Chondrocyte (in vitro differentiated cells): ENCODE results near the gene NRN1L. TPM values are rescaled to one million over a fixed set of nuclear protein-coding genes. Genes with fewer than 3 reads are reported as not detected.

Source experiments
- DNase-seq: peaks from one replicate; pipeline ENCODE4 v3.0.0; 2021; ENCODE audit warnings: mixed read lengths, low spot score
- H3K27ac Mint-ChIP-seq: one replicate; pipeline ENCODE4 v1.8.0; 2021; ENCODE audit warnings: mild to moderate bottlenecking, moderate library complexity, mixed read lengths; ENCODE audit not compliant: unreplicated experiment
- H3K27me3 Mint-ChIP-seq: 2 replicates; pipeline ENCODE4 v1.8.0; 2021; ENCODE audit warnings: low read depth, mixed read lengths
- H3K36me3 Mint-ChIP-seq: 2 replicates; pipeline ENCODE4 v1.8.0; 2021; ENCODE audit warnings: low read depth, mixed read lengths
- H3K4me1 Mint-ChIP-seq: 2 replicates; pipeline ENCODE4 v1.8.0; 2021; ENCODE audit warnings: low read depth, mild to moderate bottlenecking, mixed read lengths
- H3K4me3 Mint-ChIP-seq: one replicate; pipeline ENCODE4 v1.8.0; 2021; ENCODE audit warnings: mild to moderate bottlenecking, moderate library complexity, mixed read lengths; ENCODE audit not compliant: unreplicated experiment
- H3K9me3 Mint-ChIP-seq: 2 replicates; pipeline ENCODE4 v1.8.0; 2021; ENCODE audit warnings: low read depth, mixed read lengths
- total RNA-seq: library from RNA; stranded (reverse); gene quantifications from 3 replicates; pipeline ENCODE4 v1.2.1, GENCODE V29; 2021
- TF ChIP-seq, protein P1 (sequence below): fragments of 200-600 bp; sonication (generic); IDR thresholded peaks from 2 replicates; pipeline ENCODE4 v1.5.0; 2021; ENCODE audit warnings: antibody characterized with exemption, mild to moderate bottlenecking, moderate library complexity

NRN1L gene
- total RNA-seq, 1 donor from 2014 or later: 0.57 TPM

DNA sequence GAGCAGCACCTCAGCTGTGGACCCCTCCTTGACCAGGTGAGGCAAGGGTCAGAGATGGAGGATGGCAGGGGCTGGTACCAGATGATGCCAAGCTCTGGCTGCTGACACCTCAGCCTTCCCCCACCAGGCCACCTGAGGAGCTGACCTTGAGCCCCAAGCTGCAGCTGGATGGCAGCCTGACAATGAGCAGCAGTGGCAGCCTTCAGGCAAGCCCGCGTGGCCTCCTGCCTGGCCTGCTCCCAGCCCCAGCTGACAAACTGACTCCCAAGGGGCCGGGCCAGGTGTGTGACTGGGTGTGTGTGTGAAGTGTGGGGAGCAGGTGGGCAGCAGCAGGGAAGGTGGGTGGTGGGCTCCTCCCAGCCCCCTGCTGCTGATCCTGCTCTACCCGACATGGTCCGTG, 4.7 kb upstream of the NRN1L start:
- no peak overlapping the region for H3K27ac Mint-ChIP-seq
- H3K36me3 Mint-ChIP-seq: peaks cover 35% of the 10 kb centered on the region
- no peaks in the 10 kb centered on the region for H3K27me3 Mint-ChIP-seq
- no peak overlapping the region for H3K4me3 Mint-ChIP-seq
- TF ChIP-seq, protein P1, sequence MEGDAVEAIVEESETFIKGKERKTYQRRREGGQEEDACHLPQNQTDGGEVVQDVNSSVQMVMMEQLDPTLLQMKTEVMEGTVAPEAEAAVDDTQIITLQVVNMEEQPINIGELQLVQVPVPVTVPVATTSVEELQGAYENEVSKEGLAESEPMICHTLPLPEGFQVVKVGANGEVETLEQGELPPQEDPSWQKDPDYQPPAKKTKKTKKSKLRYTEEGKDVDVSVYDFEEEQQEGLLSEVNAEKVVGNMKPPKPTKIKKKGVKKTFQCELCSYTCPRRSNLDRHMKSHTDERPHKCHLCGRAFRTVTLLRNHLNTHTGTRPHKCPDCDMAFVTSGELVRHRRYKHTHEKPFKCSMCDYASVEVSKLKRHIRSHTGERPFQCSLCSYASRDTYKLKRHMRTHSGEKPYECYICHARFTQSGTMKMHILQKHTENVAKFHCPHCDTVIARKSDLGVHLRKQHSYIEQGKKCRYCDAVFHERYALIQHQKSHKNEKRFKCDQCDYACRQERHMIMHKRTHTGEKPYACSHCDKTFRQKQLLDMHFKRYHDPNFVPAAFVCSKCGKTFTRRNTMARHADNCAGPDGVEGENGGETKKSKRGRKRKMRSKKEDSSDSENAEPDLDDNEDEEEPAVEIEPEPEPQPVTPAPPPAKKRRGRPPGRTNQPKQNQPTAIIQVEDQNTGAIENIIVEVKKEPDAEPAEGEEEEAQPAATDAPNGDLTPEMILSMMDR: no peak
- H3K4me1 Mint-ChIP-seq: peaks cover 11% of the 10 kb centered on the region
- no peak for DNase-seq
- no peaks in the 10 kb centered on the region for H3K9me3 Mint-ChIP-seq

DNA sequence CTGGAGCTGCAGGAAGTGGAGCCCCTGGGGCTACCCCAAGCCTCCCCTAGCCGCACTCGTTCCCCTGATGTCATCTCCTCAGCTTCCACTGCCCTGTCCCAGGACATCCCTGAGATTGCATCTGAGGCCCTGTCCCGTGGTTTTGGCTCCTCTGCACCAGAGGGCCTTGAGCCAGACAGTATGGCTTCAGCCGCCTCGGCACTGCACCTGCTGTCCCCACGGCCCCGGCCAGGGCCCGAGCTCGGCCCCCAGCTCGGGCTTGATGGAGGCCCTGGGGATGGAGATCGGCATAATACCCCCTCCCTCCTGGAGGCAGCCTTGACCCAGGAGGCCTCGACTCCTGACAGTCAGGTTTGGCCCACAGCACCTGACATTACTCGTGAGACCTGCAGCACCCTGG, 4.1 kb upstream of the NRN1L start:
- H3K36me3 Mint-ChIP-seq: peaks cover 35% of the 10 kb centered on the region

GRCh38 chr16:67881621-67882161, 3.0 kb upstream of the NRN1L start:
- Mint-ChIP-seq H3K27ac (no peak overlapping the region), H3K9me3 (no peaks in the 10 kb centered on the region), H3K4me3 (no peak overlapping the region), H3K27me3 (no peaks in the 10 kb centered on the region), H3K36me3 (peaks cover 37% of the 10 kb centered on the region), H3K4me1 (peaks cover 4% of the 10 kb centered on the region)
- TF ChIP-seq, protein P1: no peak
- DNase-seq: no peak

More for the DNA sequence above, 4.1 kb upstream of the NRN1L start:
- Mint-ChIP-seq H3K27ac (no peak overlapping the region), H3K4me3 (no peak overlapping the region), H3K9me3 (no peaks in the 10 kb centered on the region), H3K27me3 (no peaks in the 10 kb centered on the region), H3K4me1 (peaks cover 5% of the 10 kb centered on the region)
- no peak for DNase-seq
- TF ChIP-seq, protein P1: no peak

DNA sequence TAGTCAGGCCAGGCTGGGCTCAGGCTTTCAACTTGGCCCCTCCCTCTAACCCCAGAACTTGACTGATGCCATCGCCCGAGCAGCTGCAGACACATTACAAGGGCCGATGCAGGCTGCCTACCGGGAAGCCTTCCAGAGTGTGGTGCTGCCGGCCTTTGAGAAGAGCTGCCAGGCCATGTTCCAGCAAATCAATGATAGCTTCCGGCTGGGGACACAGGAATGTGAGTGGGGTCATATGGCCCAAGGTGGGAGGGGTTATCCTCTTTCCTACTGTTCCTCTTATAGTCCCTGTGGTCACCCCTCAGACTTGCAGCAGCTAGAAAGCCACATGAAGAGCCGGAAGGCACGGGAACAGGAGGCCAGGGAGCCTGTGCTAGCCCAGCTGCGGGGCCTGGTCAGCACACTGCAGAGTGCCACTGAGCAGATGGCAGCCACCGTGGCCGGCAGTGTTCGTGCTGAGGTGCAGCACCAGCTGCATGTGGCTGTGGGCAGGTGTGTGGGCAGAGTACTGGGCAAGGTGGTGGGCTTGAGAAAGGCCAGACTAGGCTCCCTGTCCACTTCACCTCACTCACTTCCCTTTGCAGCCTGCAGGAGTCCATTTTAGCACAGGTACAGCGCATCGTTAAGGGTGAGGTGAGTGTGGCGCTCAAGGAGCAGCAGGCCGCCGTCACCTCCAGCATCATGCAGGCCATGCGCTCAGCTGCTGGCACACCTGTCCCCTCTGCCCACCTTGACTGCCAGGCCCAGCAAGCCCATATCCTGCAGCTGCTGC, 2.1 kb upstream of the NRN1L start:
- Mint-ChIP-seq H3K4me3 (no peak overlapping the region), H3K27me3 (no peaks in the 10 kb centered on the region), H3K36me3 (peaks cover 30% of the 10 kb centered on the region), H3K4me1 (peaks cover 4% of the 10 kb centered on the region), H3K27ac (no peak overlapping the region), H3K9me3 (no peaks in the 10 kb centered on the region)
- TF ChIP-seq, protein P1: no peak
- no peak for DNase-seq

GRCh38 chr16:67883146-67883871, 1.4 kb upstream of the NRN1L start:
- Mint-ChIP-seq H3K27ac (no peak overlapping the region), H3K4me1 (peaks cover 4% of the 10 kb centered on the region), H3K4me3 (no peak overlapping the region), H3K9me3 (no peaks in the 10 kb centered on the region), H3K27me3 (no peaks in the 10 kb centered on the region), H3K36me3 (peaks cover 30% of the 10 kb centered on the region)
- TF ChIP-seq, protein P1: no peak
- DNase-seq: no peak
